Transverse colon (tissue), 4 donors: ENCODE results near the gene MBD3L4.

Experiments used
- POLR2A ChIP-seq: fragments of 450-650 bp; IDR thresholded peaks from one replicate; pipeline ENCODE4 v1.6.1; 2016; ENCODE audit warnings: antibody characterized with exemption, mild to moderate bottlenecking, moderate library complexity
- POLR2AphosphoS5 ChIP-seq, 3 donors: sonication (generic); formaldehyde crosslinking; IDR thresholded peaks; one replicate each; pipeline ENCODE4 v1.6.1; 2016; ENCODE audit warnings: antibody characterized with exemption in 3 of 3
- TF ChIP-seq, protein P1 (sequence below), 5 experiments: fragments of 200-600 bp in 3 of 5; fragments of 450-650 bp in 2 of 5; sonication (generic) in 3 of 5; IDR thresholded peaks; 1 replicate in 2 of 5; 2 replicates in 3 of 5; pipeline ENCODE4 v1.5.1; 2016 to 2017; ENCODE audit warnings: antibody characterized with exemption in 5 of 5, inconsistent platforms in 3 of 5, mild to moderate bottlenecking in 2 of 5, moderate library complexity in 1 of 5

DNA sequence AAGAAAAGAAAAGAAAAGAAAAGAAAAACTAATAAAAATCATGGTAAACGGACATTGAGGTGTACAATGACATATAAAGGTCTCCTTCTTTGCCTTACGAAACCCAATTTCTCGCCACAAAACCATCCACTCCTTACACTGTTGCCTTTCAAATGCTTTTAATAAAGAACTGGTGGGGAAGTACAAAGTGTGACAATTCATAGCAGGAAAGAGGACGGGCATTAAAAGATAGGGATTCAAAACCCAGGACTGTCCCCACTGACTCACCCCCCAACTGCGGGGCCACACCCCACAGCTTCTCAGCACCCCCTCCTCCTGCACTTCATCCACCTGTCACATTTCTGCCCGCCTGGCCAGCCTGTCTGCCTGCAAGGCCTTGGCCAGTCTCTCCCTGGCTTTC, 21.2 kb downstream of the MBD3L4 start:
- TF ChIP-seq, protein P1, sequence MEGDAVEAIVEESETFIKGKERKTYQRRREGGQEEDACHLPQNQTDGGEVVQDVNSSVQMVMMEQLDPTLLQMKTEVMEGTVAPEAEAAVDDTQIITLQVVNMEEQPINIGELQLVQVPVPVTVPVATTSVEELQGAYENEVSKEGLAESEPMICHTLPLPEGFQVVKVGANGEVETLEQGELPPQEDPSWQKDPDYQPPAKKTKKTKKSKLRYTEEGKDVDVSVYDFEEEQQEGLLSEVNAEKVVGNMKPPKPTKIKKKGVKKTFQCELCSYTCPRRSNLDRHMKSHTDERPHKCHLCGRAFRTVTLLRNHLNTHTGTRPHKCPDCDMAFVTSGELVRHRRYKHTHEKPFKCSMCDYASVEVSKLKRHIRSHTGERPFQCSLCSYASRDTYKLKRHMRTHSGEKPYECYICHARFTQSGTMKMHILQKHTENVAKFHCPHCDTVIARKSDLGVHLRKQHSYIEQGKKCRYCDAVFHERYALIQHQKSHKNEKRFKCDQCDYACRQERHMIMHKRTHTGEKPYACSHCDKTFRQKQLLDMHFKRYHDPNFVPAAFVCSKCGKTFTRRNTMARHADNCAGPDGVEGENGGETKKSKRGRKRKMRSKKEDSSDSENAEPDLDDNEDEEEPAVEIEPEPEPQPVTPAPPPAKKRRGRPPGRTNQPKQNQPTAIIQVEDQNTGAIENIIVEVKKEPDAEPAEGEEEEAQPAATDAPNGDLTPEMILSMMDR (IDR thresholded peaks at IDR 0.05): no peak
- TF ChIP-seq POLR2AphosphoS5 (IDR thresholded peaks at IDR 0.05) (no peak), POLR2A (no peak)
